HG03060 (cell line): ENCODE results near the gene ZMYND11.
"Not testable (repeated sequence)": the region's sequence is repeated elsewhere in the genome, so short reads cannot be mapped to it uniquely, and the experiment has no call there.

Source experiments
- ATAC-seq: cut with Tn5 transposase; IDR thresholded peaks from one replicate; pipeline ENCODE4 v1.9.1; 2021; ENCODE audit warnings: low read depth, moderate number of reproducible peaks; ENCODE audit not compliant: unreplicated experiment

The ZMYND11 gene

GRCh38 chr10:241966-242643 is 106.8 kb downstream of the ZMYND11 start:
- ATAC-seq = no peak

- no peak for ATAC-seq
These were observed 109.0 kb downstream of the ZMYND11 start for GRCh38 chr10:244227-244626.

- ATAC-seq = no peak
These were observed 111.2 kb downstream of the ZMYND11 start for GRCh38 chr10:246431-246830.

GRCh38 chr10:247480-247879 is 112.2 kb downstream of the ZMYND11 start:
- no peak for ATAC-seq

- ATAC-seq = no peak
These were observed 113.1 kb downstream of the ZMYND11 start for GRCh38 chr10:248307-248706.

- ATAC-seq = no peak
These were observed 116.8 kb downstream of the ZMYND11 start for GRCh38 chr10:251982-252582.

GRCh38 chr10:260819-261429 is 125.7 kb downstream of the ZMYND11 start:
- ATAC-seq = no peak

- ATAC-seq = not testable (repeated sequence)
These were observed 129.2 kb downstream of the ZMYND11 start for GRCh38 chr10:264160-265073.

- ATAC-seq = not testable (repeated sequence)
These were observed 129.8 kb downstream of the ZMYND11 start for GRCh38 chr10:265074-265440.

GRCh38 chr10:265816-266588 is 130.7 kb downstream of the ZMYND11 start:
- ATAC-seq = not testable (repeated sequence)

- ATAC-seq = no peak
These were observed 131.7 kb downstream of the ZMYND11 start for GRCh38 chr10:266974-267425.

- no peak for ATAC-seq
These were observed 132.4 kb downstream of the ZMYND11 start for GRCh38 chr10:267705-268104.

GRCh38 chr10:269440-270074 is 134.3 kb downstream of the ZMYND11 start:
- ATAC-seq = no peak

- ATAC-seq = no peak
These were observed 135.9 kb downstream of the ZMYND11 start for GRCh38 chr10:271201-271600.

- ATAC-seq = no peak
These were observed 136.5 kb downstream of the ZMYND11 start for GRCh38 chr10:271722-272121.

GRCh38 chr10:273088-273487 is 137.8 kb downstream of the ZMYND11 start:
- ATAC-seq = no peak

GRCh38 chr10:274866-275265 is 139.6 kb downstream of the ZMYND11 start:
- no peak for ATAC-seq

- ATAC-seq = no peak
These were observed 140.4 kb downstream of the ZMYND11 start for GRCh38 chr10:275680-276079.

- ATAC-seq = no peak
These were observed 142.7 kb downstream of the ZMYND11 start for GRCh38 chr10:277963-278362.

GRCh38 chr10:278707-279106 is 143.5 kb downstream of the ZMYND11 start:
- ATAC-seq = no peak
